Cerebellar nuclear complex (tissue), 1 donor: ENCODE data around the gene LRRC8E.
A peak's percentile ranks its signal among the peaks of the same experiment; 100 is the strongest.

Experiments
- DNase-seq, 2 experiments: peaks; one replicate each; lab custom pipeline; 2025; lab: John Stamatoyannopoulos, UW

LRRC8E gene

GRCh38 chr19:7868326-7868670 lies 20.0 kb upstream of the LRRC8E start:
- DNase-seq, result no peak

- no peak for DNase-seq
Measured at GRCh38 chr19:7868671-7869452, 19.4 kb upstream of the LRRC8E start.

- DNase-seq, result no peak
Measured at GRCh38 chr19:7869453-7869909, 18.8 kb upstream of the LRRC8E start.

GRCh38 chr19:7869910-7870511 lies 18.3 kb upstream of the LRRC8E start:
- no peak for DNase-seq

- no peak for DNase-seq
Measured at GRCh38 chr19:7870571-7871436, 17.5 kb upstream of the LRRC8E start.

- peak in 1 of 2 experiments; percentile 11 for DNase-seq
Measured at GRCh38 chr19:7871437-7872305, 16.6 kb upstream of the LRRC8E start.

- DNase-seq, result no peak
Measured at GRCh38 chr19:7872306-7873204, 15.8 kb upstream of the LRRC8E start.

- DNase-seq, result no peak
Measured at GRCh38 chr19:7873304-7874075, 14.8 kb upstream of the LRRC8E start.

GRCh38 chr19:7874076-7874896 lies 14.0 kb upstream of the LRRC8E start, which contains the start of gene PRR36:
Gene PRR36, minus strand, starts transcription at chr19:7874390. Its CDS starts 701 bp downstream, at chr19:7873689.
- peak in 1 of 2 experiments; percentile 77 for DNase-seq

- DNase-seq, result no peak
Measured at GRCh38 chr19:7874897-7875273, 13.4 kb upstream of the LRRC8E start.

- no peak for DNase-seq
Measured at GRCh38 chr19:7877249-7877836, 11.0 kb upstream of the LRRC8E start.

GRCh38 chr19:7879111-7879807 lies 9.1 kb upstream of the LRRC8E start:
- no peak for DNase-seq

- DNase-seq, result no peak
Measured at GRCh38 chr19:7879836-7880235, 8.5 kb upstream of the LRRC8E start.

GRCh38 chr19:7881910-7882309 lies 6.4 kb upstream of the LRRC8E start:
- DNase-seq, result no peak

GRCh38 chr19:7883105-7883504 lies 5.2 kb upstream of the LRRC8E start:
- DNase-seq, result no peak

GRCh38 chr19:7883796-7884570 lies 4.3 kb upstream of the LRRC8E start:
- no peak for DNase-seq

- DNase-seq, result no peak
Measured at GRCh38 chr19:7885818-7886217, 2.5 kb upstream of the LRRC8E start.
